Hematopoietic multipotent progenitor cell treated with erythropoietin and hydrocortisone succinate and interleukin-3 and kit ligand, for 8 days (in vitro differentiated cells): Measurements from ENCODE around the gene CLK4.

Experiments
- DNase-seq: peaks from one replicate; pipeline ENCODE4 v3.0.0-alpha.2; 2015

The CLK4 gene

GRCh38 chr5:178585421-178585820 lies 41.4 kb downstream of the CLK4 start:
- peak; percentile 31 for DNase-seq

- no peak for DNase-seq
Measured at GRCh38 chr5:178583279-178583678, 43.6 kb downstream of the CLK4 start.

GRCh38 chr5:178582291-178582690 lies 44.6 kb downstream of the CLK4 start:
- DNase-seq = no peak

- no peak for DNase-seq
Measured at GRCh38 chr5:178581621-178582020, 45.2 kb downstream of the CLK4 start.

- no peak for DNase-seq
Measured at GRCh38 chr5:178580271-178580955, 46.4 kb downstream of the CLK4 start.

- DNase-seq = no peak
Measured at GRCh38 chr5:178577944-178578343, 48.9 kb downstream of the CLK4 start.

GRCh38 chr5:178577376-178577839 lies 49.4 kb downstream of the CLK4 start:
- no peak for DNase-seq

- no peak for DNase-seq
Measured at GRCh38 chr5:178576591-178577351, 50.1 kb downstream of the CLK4 start.

GRCh38 chr5:178573216-178573615 lies 53.6 kb downstream of the CLK4 start:
- DNase-seq = no peak

- no peak for DNase-seq
Measured at GRCh38 chr5:178572617-178573016, 54.2 kb downstream of the CLK4 start.

- no peak for DNase-seq
Measured at GRCh38 chr5:178569485-178569884, 57.4 kb downstream of the CLK4 start.

GRCh38 chr5:178564811-178565550 lies 61.9 kb downstream of the CLK4 start:
- DNase-seq = no peak

- no peak for DNase-seq
Measured at GRCh38 chr5:178564397-178564796, 62.5 kb downstream of the CLK4 start.

- no peak for DNase-seq
Measured at GRCh38 chr5:178563621-178564020, 63.2 kb downstream of the CLK4 start.

- no peak for DNase-seq
Measured at GRCh38 chr5:178561746-178562264, 65.0 kb downstream of the CLK4 start.

GRCh38 chr5:178560911-178561310 lies 65.9 kb downstream of the CLK4 start:
- DNase-seq = no peak

GRCh38 chr5:178557416-178557815 lies 69.4 kb downstream of the CLK4 start:
- DNase-seq = peak; percentile 53

GRCh38 chr5:178555771-178556211 lies 71.1 kb downstream of the CLK4 start:
- DNase-seq = no peak

- DNase-seq = peak; percentile 90
Measured at GRCh38 chr5:178555005-178555404, 71.8 kb downstream of the CLK4 start.

GRCh38 chr5:178554311-178554710 lies 72.5 kb downstream of the CLK4 start:
- no peak for DNase-seq

- DNase-seq = no peak
Measured at GRCh38 chr5:178553517-178553916, 73.3 kb downstream of the CLK4 start.
